HG03558 (cell line): Measurements from ENCODE around the gene EPX.

Source experiments
- ATAC-seq: cut with Tn5 transposase; IDR thresholded peaks from one replicate; pipeline ENCODE4 v1.9.1; 2021; ENCODE audit warnings: moderate number of reproducible peaks; ENCODE audit not compliant: unreplicated experiment; ENCODE audit errors: extremely low read depth

Gene EPX

DNA sequence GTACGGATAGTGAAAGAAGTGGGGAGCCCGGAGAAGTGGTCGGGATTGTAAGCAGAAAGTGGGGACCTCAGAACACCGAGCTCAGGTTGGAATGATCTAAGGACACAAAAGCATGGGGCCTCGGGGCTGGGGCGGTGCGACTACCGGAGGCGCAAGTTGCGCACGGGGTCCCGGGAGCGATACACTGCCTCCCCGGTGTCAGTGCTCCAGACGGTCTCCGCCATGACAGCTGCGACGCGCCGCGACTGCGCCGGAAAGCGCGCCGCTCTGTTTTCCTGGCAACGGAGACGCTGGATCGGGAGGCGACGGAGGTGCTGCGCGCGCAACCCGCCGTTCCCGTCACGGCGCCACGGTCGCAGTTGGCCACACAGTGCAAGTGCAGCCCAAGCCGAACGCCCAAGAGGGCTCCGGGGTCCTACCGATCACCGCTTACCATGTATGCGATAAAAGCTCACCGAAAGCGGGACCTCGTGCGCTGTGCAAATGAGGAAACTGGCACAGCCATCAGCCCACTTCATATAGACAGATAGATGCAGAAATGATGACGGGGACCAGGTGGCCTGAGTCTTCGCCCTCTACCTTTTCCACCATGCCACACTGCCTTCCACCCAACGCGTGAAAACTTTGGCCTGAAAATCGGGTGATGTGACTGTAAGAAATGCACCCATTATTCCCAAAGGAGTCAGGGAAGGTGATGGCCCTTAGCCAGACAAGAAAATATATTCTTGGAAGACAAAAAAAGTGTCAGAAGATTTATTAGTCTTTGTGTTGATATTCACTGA, 26.7 kb downstream of the EPX start, which contains the start of gene MKS1:
MKS1 (minus strand) TSS at position 249 of the 782 bp plus-strand sequence; CDS start at position 224, 25 bp downstream.
- peak; percentile 81 for ATAC-seq

DNA sequence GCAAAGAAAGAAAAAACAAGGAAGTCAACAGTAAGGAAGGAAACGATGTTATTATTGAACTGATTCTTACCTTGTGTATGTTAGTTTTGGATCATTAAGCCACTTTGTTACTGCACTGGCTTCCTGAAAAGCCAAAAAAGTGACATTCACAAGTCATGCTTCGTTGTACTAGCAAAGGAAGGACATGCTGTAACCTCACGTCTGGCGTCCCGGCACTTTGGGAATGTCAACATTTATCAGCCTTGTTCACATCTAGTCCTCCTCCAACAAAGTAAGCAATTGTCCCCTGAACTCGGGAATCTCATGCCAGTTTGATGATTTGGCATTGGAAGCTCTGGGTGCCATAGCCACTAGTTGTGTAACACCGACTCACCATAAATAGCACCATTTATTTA, 27.3 kb downstream of the EPX start:
- no peak for ATAC-seq

- ATAC-seq, result no peak
These were observed 31.8 kb downstream of the EPX start for GRCh38 chr17:58224315-58224714.

GRCh38 chr17:58227733-58228132, 35.2 kb downstream of the EPX start:
- ATAC-seq, result no peak

- ATAC-seq, result no peak
These were observed 36.2 kb downstream of the EPX start for GRCh38 chr17:58228679-58229078.

DNA sequence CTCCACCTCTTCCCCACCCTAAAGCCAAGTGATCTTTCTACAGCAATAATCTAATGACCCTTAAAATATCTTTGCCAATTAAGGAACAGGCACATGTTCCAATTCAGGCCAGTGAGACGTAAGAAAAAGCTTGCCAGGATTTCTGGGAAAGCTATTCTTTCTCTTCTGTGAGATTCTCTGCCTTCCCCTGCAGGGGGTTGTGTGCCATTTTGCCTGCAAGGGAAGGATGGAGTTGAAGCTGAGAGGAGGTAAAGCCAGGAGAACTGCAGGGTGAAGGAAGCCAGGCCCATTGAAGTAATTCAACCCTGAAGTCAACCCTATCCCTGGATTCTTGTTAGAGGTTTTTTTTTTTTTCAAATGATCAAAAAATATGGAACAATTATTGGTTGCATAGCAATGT, 36.9 kb downstream of the EPX start:
- ATAC-seq, result no peak

DNA sequence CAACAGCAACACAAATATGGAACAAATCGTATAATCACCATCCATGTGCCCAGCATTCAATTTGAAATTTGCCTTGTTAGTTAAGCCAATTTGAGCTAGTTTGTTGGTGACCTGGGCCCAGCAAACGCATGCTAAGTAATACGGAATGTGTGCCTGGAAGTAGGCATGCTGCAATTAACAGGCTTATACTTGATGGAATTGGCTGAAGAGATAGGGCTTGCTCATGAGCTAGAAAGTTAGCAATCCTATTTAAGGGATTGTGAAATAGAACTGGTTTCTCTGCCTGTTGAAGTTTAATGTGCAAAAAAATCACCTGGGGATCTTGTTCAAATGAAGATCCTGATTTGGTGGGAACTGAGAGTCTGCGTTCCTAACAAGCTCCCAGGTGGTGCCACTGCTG, 37.4 kb downstream of the EPX start:
- no peak for ATAC-seq

DNA sequence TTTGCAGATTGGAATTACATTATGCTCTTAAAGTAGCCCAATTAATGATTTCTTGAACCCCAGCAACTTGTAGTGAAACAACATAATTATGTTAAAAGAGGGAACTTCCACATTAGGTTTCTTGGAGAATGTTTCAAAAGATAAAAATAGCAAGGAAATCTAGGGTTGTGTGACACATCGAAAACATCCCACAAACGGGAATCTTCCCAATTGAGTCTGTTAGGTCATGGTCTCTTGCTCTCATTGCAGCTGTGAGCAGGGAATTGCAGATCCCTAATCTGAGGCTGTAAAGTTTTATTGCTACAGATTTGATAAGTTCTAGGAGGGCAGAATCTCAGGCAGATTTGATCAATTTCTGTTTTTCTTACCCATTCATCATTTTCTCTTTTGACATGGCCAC, 39.1 kb downstream of the EPX start:
- ATAC-seq, result no peak

DNA sequence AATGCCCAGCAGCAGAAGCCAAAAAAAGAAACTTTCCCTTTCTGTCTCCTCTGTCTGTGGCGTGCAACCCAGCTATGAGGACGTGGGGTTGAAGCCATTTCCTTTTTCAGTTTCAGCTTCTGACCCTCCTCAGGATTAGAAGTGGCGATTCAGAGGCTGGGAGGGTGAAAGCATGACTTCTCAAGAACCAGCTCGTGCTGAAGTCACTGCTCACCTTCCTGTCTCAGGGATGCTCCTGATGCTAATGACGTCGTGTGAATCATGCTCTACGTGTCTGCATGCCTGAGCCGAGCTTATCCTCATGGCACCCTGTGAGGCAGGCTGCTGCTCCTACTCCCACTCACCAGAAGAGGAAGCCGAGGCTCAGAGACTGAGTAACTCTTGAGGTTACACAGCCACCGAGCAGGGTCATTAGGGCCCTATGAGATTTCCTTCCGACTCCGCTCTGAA, 40.2 kb downstream of the EPX start:
- no peak for ATAC-seq

GRCh38 chr17:58233543-58233942, 41.0 kb downstream of the EPX start:
- ATAC-seq, result no peak

DNA sequence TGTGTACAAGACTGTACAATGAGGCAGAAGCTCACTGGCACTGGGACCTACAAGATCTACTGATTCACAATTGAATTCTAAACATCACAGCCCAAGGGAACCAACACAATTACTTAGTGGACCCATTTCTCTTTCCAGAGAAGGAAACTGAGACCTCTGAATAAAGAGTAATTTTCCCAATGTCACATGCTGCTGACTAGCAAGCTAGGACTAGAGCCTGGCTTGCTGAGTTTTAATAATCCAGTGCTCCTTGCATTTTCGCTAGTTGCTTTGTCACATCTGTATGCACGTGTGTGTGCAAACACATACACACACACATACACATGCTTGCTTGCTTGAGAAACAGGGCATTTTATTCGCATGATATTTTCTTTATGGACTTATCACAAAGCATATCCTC, 42.0 kb downstream of the EPX start:
- no peak for ATAC-seq

- ATAC-seq, result no peak
These were observed 43.3 kb downstream of the EPX start for GRCh38 chr17:58235821-58236220.

- no peak for ATAC-seq
These were observed 43.9 kb downstream of the EPX start for GRCh38 chr17:58236394-58236793.

DNA sequence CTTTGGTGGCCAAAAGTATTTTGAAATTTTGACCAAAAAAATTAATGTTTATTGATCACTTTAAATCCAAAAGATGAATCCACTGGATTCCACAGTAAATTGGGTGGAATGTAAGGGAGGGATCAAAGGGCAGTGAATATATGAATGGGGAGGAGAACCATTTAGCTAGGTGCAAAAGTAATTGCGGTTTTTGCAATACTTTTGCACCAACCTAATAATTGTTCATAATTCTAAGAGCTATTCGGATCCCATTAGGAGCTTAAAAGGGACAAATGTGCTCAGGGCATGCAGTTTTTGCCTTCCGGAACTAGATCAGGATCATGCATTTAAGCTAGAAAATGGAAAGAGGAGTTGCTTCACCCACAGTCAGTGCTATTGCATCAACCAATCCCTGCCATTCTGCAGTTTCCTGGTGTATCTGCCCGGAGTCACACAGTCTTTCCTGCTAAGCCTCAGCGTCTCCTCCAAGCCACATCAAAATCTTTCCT, 45.7 kb downstream of the EPX start, which contains the start of gene LPO:
LPO (plus strand) TSS at position 438 of the 488 bp plus-strand sequence. CDS start 4,396 bp downstream, outside the sequence.
- ATAC-seq, result no peak

DNA sequence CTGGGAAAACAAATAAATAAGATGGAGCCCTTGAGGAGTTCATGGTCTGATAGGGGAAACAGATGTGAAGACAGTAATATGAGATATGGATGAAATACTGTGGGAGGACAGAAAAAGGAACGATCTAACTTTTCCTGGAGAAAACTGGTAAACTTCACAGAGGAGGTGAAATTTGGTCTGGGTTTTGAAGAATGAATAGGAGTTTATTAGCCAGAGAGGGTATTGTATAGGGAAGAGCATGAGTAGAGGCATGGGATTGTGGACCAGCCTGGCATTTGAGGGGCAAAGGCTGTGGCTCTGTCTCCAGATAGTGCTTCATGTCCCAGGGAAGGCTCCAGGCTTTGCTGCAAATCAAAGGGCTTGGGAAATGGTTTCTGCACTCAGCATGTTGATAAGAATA, 47.5 kb downstream of the EPX start:
- no peak for ATAC-seq

DNA sequence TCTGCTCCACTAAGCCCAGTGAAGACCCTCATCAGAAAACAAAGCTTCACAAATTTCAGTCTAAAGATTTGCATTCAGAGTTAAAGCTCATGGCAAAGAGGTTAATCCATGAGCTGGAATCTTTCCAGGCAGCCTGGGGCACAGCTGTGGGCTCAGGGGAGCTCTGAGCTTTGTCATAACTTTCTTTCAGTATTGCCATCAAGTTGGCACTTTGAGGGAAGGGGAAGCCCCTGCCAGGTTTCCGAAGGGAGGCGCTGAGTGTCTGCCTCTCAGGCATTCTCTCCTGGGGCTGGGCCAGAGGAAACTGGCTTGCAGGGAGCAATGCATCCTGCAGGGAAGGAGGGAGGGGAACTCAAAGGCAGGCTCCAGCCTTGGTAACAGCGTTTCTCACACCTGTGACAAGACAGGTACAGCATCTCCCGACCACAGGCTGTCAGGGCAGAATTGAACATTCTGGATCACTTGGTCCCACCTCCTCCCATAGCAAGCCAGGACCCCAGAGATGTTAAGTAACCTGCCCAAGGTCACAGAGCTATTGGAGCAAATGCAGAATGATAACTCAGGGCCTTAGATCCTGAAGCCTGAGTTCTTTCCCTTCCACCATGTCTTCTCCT, 49.8 kb downstream of the EPX start:
- ATAC-seq, result no peak

GRCh38 chr17:58244963-58245362, 52.4 kb downstream of the EPX start:
- ATAC-seq, result no peak

- ATAC-seq, result no peak
These were observed 53.0 kb downstream of the EPX start for GRCh38 chr17:58245428-58246103.

DNA sequence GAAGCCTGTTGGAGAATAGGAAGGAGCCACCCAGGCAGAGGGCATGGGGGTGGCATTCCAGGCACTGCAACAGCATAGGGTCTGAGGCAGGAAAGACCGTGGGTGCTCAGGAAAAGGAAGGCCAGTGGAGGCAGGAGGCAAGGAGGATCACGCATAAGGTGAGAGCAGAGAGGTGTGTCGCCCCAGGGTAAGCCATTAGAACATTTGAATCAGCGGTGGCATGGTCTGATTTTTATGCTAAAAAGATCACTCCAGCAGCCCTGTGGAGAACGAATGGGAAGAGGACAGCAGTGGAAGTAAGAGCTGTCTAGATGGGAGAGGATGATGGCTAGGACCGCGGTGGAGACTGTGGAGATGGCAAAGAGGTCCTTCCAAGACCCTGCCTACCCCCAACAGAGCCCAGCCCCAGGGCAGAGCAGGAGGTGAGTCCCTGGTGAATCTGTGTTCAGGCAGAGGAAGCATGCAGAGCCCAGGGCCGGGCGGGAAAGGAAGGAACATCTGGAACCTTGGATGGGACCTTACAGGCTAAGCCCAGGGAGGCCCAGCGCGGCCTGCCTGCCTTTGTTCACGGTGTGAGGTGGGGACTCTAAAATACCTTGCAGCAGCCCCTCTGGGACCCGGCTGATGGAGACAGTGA, 53.7 kb downstream of the EPX start:
- ATAC-seq, result no peak

DNA sequence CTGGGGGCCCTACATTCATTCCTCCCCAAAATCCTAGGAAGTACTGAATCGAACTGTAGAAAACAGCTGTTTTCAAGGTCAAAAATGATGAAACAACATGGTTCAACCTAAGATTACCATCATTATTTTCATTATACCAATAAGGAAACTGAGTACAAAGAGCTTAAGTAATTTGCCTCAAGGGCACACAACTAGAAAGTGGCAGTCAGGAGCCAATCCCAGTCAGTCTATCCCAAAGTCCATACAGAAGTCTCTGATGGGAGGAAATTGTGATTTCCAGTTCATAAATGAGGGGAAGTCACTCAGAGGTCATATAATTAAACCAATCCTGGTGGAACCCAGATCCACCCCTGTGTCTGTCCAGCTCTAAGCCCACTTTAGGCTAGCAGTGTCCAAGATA, 54.3 kb downstream of the EPX start:
- no peak for ATAC-seq
